RWPE1 (cell line): ENCODE results near the gene IAPP.
"Not testable (repeated sequence)": the region's sequence is repeated elsewhere in the genome, so short reads cannot be mapped to it uniquely, and the experiment has no call there.

Experiments
- CTCF ChIA-PET: fragments of 350-600 bp; sonication (Branson Sonifier 250); formaldehyde crosslinking; extraction: SDS; loops from one replicate; lab custom pipeline; 2021; lab: Yijun Ruan, JAX
- POLR2A ChIA-PET: fragments of 400-600 bp; formaldehyde crosslinking; extraction: SDS; loops from one replicate; lab custom pipeline; 2020; ENCODE audit warnings: antibody characterized with exemption; ENCODE audit not compliant: low non-redundant PET; lab: Yijun Ruan, JAX
- DNase-seq: peaks from one replicate; pipeline ENCODE4 v3.0.0; 2012; ENCODE audit warnings: low spot score
- H3K27ac ChIP-seq: fragments of 450-650 bp; 2 replicates; pipeline ENCODE4 v1.5.1; 2017
- TF ChIP-seq, protein P1 (sequence below): fragments of 450-650 bp; conservative IDR thresholded peaks from 2 replicates; pipeline ENCODE4 v1.5.1; 2017; ENCODE audit warnings: low read depth, mild to moderate bottlenecking

IAPP gene

GRCh38 chr12:21369141-21369980 is 3.3 kb upstream of the IAPP start:
- CTCF ChIA-PET, result no interaction called here
- TF ChIP-seq, protein P1, sequence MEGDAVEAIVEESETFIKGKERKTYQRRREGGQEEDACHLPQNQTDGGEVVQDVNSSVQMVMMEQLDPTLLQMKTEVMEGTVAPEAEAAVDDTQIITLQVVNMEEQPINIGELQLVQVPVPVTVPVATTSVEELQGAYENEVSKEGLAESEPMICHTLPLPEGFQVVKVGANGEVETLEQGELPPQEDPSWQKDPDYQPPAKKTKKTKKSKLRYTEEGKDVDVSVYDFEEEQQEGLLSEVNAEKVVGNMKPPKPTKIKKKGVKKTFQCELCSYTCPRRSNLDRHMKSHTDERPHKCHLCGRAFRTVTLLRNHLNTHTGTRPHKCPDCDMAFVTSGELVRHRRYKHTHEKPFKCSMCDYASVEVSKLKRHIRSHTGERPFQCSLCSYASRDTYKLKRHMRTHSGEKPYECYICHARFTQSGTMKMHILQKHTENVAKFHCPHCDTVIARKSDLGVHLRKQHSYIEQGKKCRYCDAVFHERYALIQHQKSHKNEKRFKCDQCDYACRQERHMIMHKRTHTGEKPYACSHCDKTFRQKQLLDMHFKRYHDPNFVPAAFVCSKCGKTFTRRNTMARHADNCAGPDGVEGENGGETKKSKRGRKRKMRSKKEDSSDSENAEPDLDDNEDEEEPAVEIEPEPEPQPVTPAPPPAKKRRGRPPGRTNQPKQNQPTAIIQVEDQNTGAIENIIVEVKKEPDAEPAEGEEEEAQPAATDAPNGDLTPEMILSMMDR, result no peak
- no peak for DNase-seq
- POLR2A ChIA-PET, result no interaction called here
- H3K27ac ChIP-seq, result no peak overlapping the region

DNA sequence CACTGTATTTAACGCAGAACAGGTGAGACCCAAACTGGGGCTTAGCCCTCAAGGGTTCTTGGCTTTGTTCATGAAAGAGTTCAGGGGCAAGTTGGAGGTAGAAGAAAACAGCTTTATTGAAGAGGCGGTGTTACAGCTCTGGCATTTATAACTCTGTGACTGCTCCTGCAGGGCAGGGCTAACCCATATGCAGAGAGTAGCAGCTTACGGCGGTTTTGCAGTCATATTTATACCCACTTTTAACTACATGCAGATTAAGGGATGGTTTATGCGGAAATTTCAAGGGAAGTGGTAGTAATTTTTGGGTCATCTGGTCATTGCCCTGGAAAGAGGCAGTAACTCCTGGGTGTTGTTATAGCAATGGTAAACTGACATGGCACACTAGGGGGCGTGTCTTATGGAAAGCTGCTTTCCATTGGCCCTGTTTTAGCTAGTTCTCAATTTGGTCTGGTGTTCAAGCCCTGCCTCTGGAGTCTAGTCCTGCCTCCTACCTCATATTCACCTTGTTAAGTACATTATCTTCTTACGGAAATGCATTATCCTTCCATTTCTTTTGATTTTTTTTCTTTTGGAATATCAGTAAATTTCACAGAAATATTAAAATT is 1.8 kb upstream of the IAPP start:
- TF ChIP-seq, protein P1, result no peak
- ChIA-PET POLR2A (no interaction called here), CTCF (no interaction called here)
- no peak overlapping the region for H3K27ac ChIP-seq
- no peak for DNase-seq

DNA sequence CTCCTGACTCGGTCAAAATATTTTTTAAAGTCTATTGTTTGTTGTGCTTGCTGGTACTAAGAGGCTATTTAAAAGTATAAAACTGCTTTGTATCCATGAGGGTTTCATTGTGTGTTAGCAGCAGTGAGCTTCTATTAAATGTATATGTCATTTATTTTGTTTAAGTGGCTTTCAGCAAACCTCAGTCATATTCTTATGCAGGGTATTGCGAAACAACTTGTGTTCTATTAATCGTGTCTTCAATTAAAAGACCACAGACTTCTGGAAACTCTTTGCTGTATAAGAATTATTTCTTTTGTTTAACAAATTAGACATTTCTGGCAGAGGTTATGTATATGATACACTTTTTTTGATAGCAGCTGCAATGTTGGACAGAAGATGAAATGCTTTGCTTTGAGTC is 6.5 kb downstream of the IAPP start:
- CTCF ChIA-PET, result interaction anchor here (0.6 kb wide), 1 partner anchor 138 kb away, joined by 3 read pairs; no protein-coding TSS in a partner anchor
- no peak for DNase-seq
- no peak overlapping the region for H3K27ac ChIP-seq
- TF ChIP-seq, protein P1, result no peak
- POLR2A ChIA-PET, result no interaction called here

- DNase-seq, H3K27ac ChIP-seq, POLR2A ChIA-PET, CTCF ChIA-PET: not testable (repeated sequence)
These were observed 8.6 kb downstream of the IAPP start for GRCh38 chr12:21381320-21381719.

DNA sequence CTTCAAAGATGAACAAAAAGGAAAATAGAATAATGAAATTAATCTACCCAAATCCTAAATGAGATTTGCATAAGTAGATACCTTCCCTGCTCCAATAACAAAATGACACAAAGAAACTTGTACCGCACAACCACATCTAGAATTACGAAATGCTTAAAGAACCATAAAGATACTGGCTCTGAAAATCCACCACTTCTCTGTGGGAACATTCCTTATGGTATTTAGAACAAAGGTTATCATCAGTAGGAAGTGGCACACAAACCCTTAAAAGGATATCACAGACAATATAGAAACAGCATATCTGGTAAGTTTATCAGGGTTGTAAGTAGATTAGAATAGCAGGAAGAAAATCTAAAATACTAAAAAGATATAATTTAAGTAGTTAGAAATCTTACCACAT is 11.6 kb downstream of the IAPP start:
- no peak overlapping the region for H3K27ac ChIP-seq
- no peak for DNase-seq
- POLR2A ChIA-PET, result no interaction called here
- CTCF ChIA-PET, result no interaction called here
- TF ChIP-seq, protein P1, result no peak

DNA sequence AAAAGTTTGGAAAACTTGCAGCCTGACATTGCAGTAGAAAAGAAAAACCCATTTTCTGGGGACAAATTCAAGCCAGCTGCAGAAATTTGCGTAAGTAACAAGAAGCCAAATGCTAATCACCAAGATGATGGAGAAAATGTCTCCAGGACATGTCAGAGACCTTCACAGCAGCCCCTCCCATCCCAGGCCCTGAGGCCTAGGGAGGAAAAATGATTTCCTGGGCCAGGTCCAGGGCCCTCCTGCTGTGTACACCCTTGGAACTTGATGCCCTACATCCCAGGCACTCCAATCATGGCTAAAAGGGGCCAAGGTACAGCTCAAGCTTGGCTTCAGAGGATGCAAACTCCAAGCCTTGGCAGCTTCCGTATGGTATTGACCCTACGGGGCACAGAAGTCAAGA is 14.5 kb downstream of the IAPP start:
- POLR2A ChIA-PET, result no interaction called here
- TF ChIP-seq, protein P1, result no peak
- CTCF ChIA-PET, result no interaction called here
- H3K27ac ChIP-seq, result no peak overlapping the region
- no peak for DNase-seq

DNA sequence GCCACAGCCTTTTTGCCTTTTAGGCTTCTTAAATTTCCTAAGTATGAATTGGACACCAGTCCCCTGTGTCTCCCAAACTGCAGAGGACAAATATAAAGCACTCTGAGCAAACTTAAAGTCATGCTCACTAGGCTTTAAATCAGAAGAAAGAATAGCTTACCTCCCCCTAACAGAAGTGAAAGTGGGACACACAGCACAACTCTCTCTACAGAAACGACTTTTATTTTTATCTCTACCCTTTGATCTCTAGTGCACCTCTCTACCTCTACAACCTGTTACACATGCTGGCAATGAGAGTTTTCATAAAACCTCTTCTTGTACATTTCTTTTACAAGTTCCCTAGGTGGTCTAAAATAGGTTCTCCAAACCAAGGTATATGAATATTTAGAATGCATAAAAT is 19.7 kb downstream of the IAPP start:
- ChIA-PET POLR2A (no interaction called here), CTCF (no interaction called here)
- no peak for DNase-seq
- no peak overlapping the region for H3K27ac ChIP-seq
- TF ChIP-seq, protein P1, result no peak

DNA sequence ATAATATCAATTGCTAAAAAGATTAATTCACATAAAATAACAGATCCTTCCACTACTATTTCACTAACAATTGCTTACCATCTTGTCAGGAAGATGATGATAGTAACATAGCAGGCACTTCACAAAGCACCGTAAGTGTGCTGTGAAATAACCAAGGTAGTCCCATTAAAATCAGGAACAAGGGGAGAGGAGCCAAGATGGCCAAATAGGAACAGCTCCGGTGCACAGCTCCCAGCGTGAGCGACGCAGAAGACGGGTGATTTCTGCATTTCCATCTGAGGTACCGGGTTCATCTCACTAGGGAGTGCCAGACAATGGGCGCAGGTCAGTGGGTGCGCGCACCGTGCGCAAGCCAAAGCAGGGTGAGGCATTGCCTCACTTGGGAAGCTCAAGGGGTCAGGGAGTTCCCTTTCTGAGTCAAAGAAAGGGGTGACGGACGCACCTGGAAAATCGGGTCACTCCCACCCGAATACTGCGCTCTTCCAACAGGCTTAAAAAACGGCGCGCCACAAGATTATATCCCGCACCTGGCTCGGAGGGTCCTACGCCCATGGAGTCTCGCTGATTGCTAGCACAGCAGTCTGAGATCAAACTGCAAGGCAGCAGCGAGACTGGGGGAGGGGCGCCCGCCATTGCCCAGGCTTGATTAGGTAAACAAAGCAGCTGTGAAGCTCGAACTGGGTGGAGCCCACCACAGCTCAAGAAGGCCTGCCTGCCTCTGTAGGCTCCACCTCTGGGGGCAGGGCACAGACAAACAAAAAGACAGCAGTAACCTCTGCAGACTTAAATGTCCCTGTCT is 22.3 kb downstream of the IAPP start:
- DNase-seq, POLR2A ChIA-PET, H3K27ac ChIP-seq, CTCF ChIA-PET: not testable (repeated sequence)
